ENCODE results near the gene SEMA4F.

SEMA4F gene

GRCh38 chr2:74632939-74633312, 21.1 kb upstream of the SEMA4F start:
- H3K4me3 ChIP-seq (replicated peaks; ENCODE audit: insufficient read depth, low read length): no peak overlapping the region
- DNase-seq (ENCODE audit: low read depth in 1 of 2, low spot score in 1 of 2): no peak
- H3K27ac ChIP-seq (replicated peaks): no peak overlapping the region
- no peak for TF ChIP-seq GABPA (IDR thresholded peaks at IDR 0.05; ENCODE audit: low read depth)
- no peak for TF ChIP-seq REST (IDR thresholded peaks at IDR 0.05; ENCODE audit: insufficient replicate concordance, low read depth)
- no peak for TF ChIP-seq CTCF (IDR thresholded peaks at IDR 0.05; ENCODE audit: insufficient read depth, low read length)
- no peak for TF ChIP-seq POLR2AphosphoS5 (IDR thresholded peaks at IDR 0.05; ENCODE audit: low read depth)
- TF ChIP-seq SPI1 (IDR thresholded peaks at IDR 0.05; ENCODE audit: borderline replicate concordance, low read depth): no peak
- H3K27me3 ChIP-seq (ENCODE audit: insufficient read depth, poor library complexity, severe bottlenecking): no peaks in the 10 kb centered on the region

GRCh38 chr2:74639550-74639949, 14.5 kb upstream of the SEMA4F start:
- TF ChIP-seq CTCF (IDR thresholded peaks at IDR 0.05; ENCODE audit: insufficient read depth, low read length) (no peak), GABPA (IDR thresholded peaks at IDR 0.05; ENCODE audit: low read depth) (no peak), REST (IDR thresholded peaks at IDR 0.05; ENCODE audit: insufficient replicate concordance, low read depth) (no peak), POLR2AphosphoS5 (IDR thresholded peaks at IDR 0.05; ENCODE audit: low read depth) (no peak), SPI1 (IDR thresholded peaks at IDR 0.05; ENCODE audit: borderline replicate concordance, low read depth) (no peak)
- DNase-seq (ENCODE audit: low read depth in 1 of 2, low spot score in 1 of 2): no peak
- Histone ChIP-seq H3K27ac (replicated peaks) (no peak overlapping the region), H3K4me3 (replicated peaks; ENCODE audit: insufficient read depth, low read length) (no peak overlapping the region), H3K27me3 (ENCODE audit: insufficient read depth, poor library complexity, severe bottlenecking) (peaks cover 4% of the 10 kb centered on the region)

GRCh38 chr2:74645344-74645743, 8.7 kb upstream of the SEMA4F start:
- no peak for TF ChIP-seq GABPA (IDR thresholded peaks at IDR 0.05; ENCODE audit: low read depth)
- no peak for TF ChIP-seq POLR2AphosphoS5 (IDR thresholded peaks at IDR 0.05; ENCODE audit: low read depth)
- TF ChIP-seq SPI1 (IDR thresholded peaks at IDR 0.05; ENCODE audit: borderline replicate concordance, low read depth): no peak
- TF ChIP-seq CTCF (IDR thresholded peaks at IDR 0.05; ENCODE audit: insufficient read depth, low read length): no peak
- no peak for TF ChIP-seq REST (IDR thresholded peaks at IDR 0.05; ENCODE audit: insufficient replicate concordance, low read depth)
- DNase-seq (ENCODE audit: low read depth in 1 of 2, low spot score in 1 of 2): no peak
- Histone ChIP-seq H3K27ac (replicated peaks) (no peak overlapping the region), H3K4me3 (replicated peaks; ENCODE audit: insufficient read depth, low read length) (no peak overlapping the region), H3K27me3 (ENCODE audit: insufficient read depth, poor library complexity, severe bottlenecking) (no peaks in the 10 kb centered on the region)
